ENCODE data around the gene RBM45. TPM values are rescaled to one million over a fixed set of nuclear protein-coding genes. Genes with fewer than 3 reads are reported as not detected.
A peak's percentile ranks its signal among the peaks of the same experiment; 100 is the strongest.
"Not testable (repeated sequence)": the region's sequence is repeated elsewhere in the genome, so short reads cannot be mapped to it uniquely, and the experiment has no call there.

RBM45 gene, protein sequence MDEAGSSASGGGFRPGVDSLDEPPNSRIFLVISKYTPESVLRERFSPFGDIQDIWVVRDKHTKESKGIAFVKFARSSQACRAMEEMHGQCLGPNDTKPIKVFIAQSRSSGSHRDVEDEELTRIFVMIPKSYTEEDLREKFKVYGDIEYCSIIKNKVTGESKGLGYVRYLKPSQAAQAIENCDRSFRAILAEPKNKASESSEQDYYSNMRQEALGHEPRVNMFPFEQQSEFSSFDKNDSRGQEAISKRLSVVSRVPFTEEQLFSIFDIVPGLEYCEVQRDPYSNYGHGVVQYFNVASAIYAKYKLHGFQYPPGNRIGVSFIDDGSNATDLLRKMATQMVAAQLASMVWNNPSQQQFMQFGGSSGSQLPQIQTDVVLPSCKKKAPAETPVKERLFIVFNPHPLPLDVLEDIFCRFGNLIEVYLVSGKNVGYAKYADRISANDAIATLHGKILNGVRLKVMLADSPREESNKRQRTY
- polyA plus RNA-seq (ENCODE audit: insufficient read length): 9.6 TPM

DNA sequence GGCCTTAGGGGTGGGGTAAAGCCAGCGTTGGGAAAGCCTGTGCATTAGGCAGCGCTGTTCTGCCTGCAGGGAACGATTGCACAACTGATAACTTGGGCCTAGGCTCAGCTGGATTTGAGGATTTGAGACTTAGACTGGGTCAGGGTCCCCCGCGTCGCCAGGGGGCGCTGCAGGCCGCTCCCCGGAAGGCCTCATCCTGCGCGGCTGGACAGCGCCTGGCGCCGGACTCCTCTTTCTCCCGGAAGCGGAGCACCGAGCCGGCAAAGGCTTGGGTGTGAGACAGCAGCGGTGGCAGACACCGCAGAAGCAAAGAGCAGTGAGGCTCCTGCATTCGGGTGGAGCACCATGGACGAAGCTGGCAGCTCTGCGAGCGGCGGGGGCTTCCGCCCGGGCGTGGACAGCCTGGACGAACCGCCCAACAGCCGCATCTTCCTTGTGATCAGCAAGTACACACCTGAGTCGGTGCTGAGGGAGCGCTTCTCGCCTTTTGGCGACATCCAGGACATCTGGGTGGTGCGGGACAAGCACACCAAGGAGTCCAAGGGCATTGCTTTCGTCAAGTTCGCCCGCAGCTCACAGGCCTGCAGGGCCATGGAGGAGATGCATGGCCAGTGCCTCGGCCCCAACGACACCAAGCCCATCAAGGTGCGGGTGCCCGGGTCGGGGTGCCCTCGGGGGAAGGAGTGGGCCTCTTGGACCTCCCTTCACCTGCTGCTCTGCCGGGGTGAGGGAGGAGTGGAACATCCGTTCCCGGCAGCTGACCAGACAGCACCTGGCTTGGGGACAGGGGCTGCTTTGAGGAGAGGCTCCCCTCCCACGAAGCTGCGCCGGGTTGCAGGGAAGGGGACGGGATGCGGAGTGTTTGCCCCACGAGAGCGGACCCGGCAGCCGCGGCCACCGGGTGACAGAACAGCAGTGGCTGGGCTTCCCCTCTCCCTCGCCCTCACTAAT is at the start of gene RBM45:
Gene RBM45, plus strand, starts transcription at position 236 of the 951 bp plus-strand sequence. Its CDS starts 110 bp downstream, at position 346.
- DNase-seq: peak; percentile 91

DNA sequence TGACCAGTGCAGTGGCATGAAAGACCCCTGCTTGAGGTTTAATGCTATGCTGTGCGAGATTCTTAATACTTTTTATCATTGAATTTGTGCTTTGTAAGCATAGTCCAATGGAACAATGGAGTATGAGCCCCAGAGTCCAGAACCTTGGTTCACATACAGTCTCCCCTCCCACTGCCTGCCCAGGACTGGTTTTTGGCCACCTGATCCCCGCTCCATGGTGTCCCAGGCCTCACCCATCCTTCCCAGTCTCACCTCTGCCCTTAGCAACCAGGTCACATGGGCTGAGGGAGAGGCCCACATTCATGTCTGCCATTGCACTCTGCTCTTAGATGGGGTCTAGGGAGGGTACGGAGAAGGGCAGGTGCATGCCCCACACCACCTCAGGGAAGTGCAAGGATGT is 45.9 kb upstream of the RBM45 start:
- DNase-seq: no peak

DNA sequence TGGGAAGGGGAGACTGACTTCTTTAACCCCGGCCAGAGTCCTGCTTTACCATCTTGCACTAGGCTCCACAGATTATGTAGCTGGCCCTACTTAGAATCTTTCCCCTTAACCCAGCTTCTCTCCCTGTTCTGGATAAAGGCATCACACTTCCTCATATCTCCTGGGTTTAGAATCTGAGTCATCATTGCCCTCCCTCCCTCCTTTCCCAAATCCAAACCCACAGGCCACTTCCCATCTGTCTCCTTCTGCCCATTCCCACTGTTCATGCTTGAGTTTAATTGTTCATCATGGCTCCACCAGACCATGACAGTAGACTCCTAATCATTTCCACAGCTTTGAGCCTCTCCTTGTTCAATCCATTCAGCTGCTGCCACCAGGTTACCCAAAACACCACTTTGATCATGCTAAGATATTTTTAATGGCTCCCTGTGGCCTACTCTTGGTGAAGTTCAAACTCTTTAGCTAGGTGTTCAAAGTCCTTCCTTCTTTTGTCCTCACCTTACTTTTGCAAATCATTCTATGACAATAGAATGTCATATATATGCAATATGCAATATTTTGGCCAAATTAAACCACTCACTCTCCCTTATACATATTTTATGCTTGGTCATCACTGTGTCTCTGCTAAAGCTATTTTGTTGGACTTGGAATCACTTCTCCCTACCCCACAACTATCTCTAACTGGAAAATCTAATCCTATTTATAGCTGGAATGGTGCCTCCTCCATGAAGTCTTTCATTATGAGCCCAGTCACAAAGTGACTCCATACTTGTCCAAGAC is 45.2 kb upstream of the RBM45 start:
- no peak for DNase-seq

DNA sequence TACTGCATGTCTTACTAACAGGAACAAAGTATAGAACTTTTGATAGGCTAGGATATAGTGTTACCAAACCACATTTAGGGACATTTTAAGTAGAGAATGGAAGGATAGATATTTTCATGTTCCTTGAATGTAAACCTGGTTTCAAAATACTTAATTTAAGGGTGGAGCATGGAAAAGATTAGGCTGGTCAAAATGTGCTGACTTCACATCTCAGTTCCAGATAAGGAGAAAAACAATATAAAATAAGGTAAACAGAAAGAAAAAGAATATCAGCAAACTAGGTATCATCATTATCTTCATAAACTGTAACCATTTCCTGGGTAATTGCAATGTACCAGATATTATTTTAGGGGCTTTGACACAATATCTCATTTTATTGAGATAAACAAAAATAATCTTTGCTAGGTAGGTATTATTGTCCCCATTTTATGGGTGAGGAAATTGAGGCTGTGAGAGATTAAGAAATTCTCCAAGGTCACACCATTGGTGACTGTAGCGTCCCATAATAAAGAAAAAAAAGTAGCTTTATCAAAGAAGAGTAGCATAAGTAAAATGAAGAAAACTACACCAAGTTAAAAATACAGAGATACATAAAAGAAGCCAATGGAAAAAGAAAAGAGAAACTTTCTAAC is 43.3 kb upstream of the RBM45 start:
- no peak for DNase-seq

DNA sequence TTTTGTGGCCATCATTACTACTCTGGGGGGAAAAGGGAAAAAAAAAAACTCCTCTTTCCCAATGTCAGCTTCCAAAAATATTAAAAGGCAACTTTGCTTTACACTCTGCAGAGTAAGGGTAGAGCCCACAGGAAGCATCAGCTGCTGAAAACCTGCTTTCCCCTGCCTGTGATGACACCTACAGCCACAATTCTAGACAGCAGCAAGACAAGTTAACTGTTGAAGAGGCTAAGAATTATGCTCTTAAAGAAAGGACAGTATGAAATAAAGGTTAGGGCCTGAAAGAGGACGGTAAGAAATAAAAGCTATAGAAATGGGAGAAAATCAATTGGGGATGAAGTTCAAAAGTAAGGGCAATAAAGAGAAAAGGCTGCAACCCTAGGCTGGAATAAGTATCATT is 42.7 kb upstream of the RBM45 start:
- no peak for DNase-seq

DNA sequence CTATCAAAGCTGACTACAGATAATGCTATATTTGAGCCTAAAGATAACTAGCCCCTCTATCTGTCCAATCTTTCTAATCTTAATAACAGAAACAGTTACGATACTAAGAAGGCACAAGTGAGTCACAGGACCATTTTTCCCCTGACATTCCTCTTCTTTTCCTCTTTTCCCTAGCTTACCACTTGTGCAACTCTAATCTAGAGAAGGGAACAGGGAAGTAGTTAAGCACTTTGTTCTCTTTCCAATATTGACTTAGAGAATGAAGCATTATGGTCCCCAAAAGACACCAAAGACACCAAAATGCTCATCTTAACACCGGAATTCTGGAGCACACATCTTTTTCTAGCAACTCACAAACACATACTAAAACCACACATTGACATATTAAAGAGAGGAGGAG is 41.4 kb upstream of the RBM45 start:
- no peak for DNase-seq

DNA sequence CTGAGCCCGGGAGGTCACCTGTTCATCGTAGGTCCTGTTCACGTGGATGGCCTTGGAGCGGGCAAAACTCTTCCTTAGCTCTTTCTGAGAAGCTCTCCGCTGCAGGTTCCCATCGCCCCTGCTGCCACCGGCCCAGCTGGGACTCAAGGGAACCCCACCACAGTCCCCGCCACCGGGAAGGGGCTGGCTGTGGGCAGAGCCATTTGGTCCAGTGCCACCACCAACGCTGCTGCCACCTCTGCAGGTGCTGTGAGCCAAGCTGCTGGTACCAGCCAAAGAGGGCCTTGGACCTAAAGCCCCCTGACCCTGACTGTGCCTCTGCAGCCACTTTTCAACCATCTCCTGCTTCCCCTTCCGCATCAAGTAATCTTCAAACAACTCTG is 40.2 kb upstream of the RBM45 start:
- DNase-seq: no peak

DNA sequence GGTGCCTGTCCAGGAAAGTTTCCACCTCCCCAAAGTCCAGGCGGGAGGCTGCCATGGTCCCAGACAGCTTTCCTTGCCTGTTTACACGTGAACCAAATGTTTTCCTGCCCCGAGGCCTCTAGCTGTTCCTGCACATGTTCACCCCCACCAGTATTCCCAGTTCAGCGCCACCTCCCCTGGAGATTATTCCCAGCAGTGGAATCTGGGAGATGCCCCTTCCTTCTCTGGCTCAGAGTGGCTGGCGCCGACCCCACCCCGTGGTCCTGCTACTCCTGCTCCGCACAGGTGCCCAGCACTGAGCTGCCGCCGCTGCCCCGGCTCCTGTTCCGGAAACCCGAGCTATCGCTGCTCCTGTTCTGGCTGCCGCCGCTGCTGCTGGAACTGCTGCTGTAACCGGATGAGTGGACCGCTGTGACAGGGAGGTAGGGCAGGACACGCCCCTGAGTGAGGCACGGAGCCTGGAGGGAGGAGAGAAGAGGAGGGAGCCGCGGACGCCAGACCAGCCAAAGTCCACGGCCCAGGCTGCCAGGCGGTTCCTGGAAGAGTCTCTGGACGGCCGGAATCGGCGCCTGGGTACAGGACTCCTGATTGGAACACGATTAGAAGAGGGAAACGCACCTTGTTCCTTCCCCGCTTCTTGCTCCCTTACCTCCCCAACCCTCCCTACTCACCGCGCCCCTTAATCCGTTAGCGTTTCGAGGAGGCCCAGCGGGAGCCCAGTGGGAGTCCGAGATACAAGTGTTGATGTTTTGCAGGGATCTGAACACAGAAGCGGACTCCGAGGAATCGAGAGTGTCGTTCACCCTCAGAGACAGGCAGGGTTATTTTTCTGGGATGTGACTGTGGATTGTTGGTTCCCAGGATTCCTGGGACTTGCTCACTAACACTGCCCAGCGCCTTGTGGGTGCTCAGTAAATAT is 39.6 kb upstream of the RBM45 start, which contains the start of gene PDE11A:
Gene PDE11A, minus strand, starts transcription at position 395 of the 919 bp plus-strand sequence. Its CDS starts 340 bp downstream, at position 55.
- DNase-seq: peak; percentile 40

DNA sequence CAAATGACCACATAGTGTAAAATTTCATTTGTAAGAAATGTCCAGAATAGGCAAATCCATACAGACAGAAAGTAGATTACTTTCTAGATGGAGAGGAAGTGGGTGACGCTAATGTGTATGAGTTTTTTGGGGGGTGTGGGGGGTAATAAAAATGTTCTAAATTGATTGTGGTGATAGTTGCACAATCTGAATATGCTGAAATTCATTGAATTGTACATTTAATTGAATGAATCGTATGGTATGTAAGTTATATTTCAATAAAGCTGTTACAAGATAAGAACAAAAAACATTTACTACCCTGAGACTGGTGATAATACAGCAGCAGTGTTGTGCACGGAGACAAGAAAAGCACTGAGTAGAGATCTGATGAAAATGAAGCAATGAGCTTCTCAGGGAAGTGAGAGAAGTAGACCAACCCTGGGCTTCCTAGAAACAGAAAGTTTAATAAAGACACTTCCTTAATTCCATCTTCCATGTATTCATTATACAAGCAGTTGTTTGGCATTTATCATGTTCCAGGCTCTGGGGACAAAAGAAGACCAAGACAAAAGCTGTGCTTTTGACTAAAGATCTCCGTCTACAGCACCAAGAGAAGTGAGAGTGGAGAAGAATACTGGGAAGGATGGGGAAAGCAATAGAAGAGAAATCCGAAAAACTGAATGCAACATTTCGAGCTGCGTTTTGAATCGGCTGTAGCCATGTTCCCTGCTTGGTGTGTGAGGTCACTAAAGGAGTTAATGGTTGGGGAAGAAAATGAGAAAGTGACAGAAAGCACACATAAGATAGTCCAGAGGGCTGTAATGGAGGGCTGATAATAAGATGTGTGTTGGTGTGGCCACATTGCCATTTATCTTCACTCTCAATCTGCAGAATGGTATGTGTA is 37.9 kb upstream of the RBM45 start:
- DNase-seq: no peak

DNA sequence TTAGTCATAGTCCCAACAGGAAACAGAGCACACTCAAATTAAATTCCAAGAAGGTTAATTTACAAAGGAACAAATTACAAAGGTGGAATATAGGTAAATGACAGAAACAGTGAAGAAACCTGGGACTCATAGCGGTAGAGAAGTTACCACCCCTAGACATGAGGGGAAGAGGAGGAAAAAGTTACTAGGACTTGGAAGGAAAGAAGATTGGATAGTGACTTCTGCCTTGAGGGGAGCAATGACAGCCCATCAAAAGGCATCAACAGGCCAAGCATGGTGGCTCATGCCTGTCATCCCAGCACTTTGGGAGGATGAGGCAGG is 37.3 kb upstream of the RBM45 start:
- no peak for DNase-seq

DNA sequence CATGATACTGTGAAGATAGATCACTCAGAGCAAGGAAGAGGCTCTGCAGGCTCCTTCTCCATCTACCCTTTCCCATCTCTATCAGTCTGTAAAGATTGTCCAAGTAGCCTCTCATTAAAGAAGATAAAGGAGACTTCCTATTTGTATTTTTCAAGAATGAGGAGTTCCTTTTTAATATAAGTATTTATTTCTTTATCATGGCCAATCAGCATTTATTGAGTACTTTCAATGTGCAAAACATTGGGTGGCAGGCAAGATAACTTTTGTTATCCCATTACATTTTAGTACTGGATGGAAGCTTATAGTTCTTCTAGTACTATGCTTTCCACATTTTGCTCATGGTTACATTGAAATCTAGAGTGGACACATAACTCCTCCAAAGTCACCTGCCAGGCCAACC is 36.1 kb upstream of the RBM45 start:
- DNase-seq: no peak

DNA sequence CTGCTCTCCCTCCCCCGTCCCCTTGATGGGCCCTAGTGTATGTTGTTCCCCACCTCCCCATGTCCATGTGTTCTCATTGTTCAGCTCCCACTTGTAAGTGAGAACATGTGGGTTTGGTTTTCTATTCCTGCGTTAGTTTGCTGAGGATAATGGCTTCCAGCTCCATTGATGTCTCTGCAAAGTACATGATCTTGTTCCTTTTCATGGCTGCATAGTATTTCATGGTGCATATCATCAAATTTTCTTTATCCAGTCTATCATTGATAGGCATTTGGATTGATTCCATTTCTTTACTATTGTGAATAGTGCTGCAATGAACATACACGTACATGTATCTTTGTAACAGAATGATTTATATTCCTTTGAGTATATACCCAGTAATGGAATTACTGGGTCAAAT is 33.0 kb upstream of the RBM45 start:
- DNase-seq: not testable (repeated sequence)

DNA sequence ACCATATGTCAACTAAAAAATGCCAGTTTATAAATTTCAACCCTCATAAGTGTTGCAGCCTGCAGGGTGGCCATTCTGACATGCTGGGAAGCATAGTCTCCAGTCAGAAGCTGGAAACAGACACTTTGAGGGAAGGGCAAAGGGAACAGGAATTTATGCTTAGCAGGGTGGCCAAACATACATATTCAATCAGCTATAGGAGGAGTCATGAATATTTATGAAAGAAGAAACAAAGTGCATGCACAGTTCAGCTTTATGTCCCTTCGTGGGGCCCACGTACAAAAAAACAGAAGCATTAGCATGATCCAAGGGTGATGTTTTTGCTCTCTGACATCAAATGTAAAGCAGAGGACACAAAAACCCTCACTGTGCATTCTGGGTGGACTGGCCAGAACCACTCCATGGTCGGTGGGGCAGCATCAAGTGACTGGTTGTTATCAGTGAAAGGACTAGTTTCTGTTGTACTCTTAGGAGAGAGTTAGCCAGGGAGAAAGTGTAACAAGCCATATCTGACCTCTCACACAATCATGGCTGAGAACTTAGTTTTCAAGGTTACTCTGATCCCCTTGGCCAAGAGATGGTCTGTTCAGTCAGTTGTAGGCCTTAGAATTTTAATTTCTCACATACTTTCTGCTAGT is 29.7 kb upstream of the RBM45 start:
- no peak for DNase-seq

DNA sequence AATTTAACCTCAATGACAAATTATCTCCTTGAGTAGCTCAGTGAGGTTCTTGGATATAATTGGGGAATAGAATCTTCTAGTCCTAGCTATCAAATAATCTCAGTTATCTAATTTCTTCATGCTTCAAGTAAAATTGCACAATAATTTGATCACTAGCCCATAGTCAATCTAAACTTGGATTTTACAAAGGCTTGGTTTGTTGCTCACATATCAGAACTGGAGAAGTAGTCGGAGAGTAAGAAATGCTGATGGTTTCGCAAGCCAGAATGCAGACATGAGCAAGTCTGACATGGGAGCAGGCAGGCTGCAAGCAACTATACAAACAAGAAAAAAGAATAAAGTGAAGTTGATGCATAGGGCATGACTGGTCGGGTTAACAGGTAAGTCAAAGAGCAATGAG is 28.0 kb upstream of the RBM45 start:
- no peak for DNase-seq

DNA sequence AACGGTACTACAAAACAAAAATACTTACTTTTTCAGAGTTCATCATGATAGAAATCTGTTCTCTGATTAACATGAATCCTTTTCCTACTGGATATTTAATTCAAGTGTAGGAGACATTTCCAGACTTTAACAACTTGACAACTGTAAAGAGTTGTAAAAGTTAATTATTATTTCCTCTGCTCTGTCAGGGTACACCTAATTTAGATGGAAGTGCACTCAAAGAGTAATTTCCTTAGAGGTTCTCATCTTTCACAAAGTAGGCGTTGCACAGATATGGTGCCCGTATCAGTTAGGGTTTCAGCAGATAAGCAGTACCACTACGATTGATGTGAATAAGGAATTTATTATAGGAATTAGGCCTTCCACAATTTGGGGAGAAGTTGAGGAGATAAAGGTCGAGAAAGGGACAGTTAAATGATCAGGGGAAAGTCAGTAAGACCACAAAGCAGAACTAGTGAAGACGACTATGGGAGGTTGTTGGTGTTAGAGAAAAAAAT is 23.4 kb upstream of the RBM45 start:
- DNase-seq: no peak

DNA sequence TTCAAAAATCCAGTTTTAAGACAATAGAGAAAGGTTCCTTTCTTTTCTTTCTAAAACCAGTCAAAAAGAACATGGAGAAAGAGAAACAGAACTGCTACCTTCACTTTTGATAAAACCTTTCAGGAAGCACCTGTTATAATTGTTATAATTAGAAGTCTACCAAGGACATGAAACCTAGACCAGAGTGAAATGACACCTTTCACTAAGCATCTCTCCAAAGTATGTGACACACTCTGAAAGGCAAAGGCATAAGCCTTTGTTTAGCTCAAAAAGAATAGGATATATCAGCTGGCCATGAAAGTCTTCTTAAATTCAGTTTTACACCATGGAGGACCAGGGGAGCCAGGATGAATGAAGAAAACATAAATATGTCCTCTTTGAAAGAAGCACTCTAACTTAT is 18.8 kb upstream of the RBM45 start:
- DNase-seq: no peak

DNA sequence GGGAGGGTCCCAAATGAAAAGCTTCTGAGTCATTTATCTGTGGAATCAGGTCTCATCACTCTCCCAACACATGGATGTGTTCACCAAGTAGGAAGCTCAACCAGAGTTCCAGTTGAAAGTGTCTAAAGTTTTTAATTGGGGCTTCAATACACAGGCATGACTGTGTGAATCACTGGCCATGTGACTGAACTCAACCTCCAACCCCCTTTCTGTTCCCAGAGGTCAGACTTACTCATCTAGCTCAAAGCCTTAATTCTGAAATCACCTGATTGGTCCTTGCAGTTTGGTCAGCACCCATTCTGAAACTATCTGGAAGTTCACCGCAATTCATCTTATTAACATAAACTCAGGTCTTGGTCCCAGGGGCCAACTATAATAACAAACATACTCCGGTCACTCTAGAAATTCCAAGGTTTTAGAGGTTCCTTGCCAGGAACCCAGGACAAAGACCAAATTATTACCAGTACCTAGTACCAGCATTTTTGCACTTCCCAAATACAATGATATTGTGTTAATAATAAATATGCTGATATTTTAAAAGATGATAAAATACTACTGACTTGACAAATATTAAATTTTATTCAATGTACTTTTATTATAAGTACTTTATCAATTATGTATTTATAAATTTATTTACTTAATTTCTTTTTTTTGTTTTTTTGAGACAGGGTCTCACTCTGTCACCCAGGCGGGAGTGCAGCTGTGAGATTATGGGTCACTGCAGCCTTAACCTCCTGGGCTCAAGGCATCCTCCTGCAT is 10.7 kb upstream of the RBM45 start:
- no peak for DNase-seq

DNA sequence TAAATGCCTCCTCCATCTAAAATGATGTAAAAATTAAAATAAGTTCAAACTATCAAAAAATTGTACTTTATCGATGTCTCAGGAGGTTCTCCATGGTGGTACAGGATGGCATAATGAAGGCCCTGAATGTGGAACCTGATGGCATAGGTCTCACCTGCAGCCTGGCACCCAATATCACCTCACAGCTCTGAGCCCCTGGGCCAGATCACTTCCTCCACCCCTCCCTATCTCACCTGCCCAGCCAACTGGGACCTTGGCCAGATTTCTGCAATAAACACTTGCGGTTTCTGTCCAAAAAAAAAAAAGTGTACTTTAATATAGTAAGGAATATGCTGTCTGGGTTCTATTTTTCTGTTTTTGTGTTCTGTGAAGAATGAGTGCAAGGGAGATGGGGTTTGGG is 6.7 kb upstream of the RBM45 start:
- no peak for DNase-seq
